GM12878 (cell line): Measurements from ENCODE around the gene ZNF839. TPM values are rescaled to one million over a fixed set of nuclear protein-coding genes. Genes with fewer than 3 reads are reported as not detected.

ENCODE experiments used
- ATAC-seq: fragments of 200-7000 bp; cut with Tn5 transposase; 3 replicates; pipeline ENCODE4 v1.9.1; 2020; ENCODE audit warnings: mild to moderate bottlenecking, moderate library complexity
- BruUV-seq: library from RNA; stranded (reverse); fragments of 400-500 nt; replicated peaks from 2 replicates; lab custom pipeline; 2021; lab: Mats Ljungman, UMichigan
- CTCF ChIA-PET: fragments of 300-600 bp; sonication (Branson Sonifier 250); formaldehyde crosslinking; extraction: SDS; loops from one replicate; lab custom pipeline; 2021; ENCODE audit warnings: inconsistent platforms; lab: Yijun Ruan, JAX
- POLR2A ChIA-PET: fragments of 350-600 bp; formaldehyde crosslinking; extraction: SDS; loops from one replicate; lab custom pipeline; 2021; ENCODE audit warnings: inconsistent platforms; lab: Charles Lee
- RAD21 ChIA-PET: fragments of 300-600 bp; sonication (Branson Sonifier 250); formaldehyde crosslinking; loops from one replicate; lab custom pipeline; 2023; ENCODE audit warnings: antibody characterized with exemption; ENCODE audit not compliant: unreplicated experiment; lab: Charles Lee
- SMC1A ChIA-PET: fragments of 300-600 bp; sonication (Branson Sonifier 250); formaldehyde crosslinking; loops from one replicate; lab custom pipeline; 2023; ENCODE audit not compliant: unreplicated experiment, uncharacterized antibody; lab: Charles Lee
- DNase-seq: peaks from one replicate; pipeline ENCODE4 v3.0.0-alpha.2; 2011; ENCODE audit warnings: low read depth, low spot score
- FAIRE-seq: peaks from 3 replicates; lab custom pipeline; 2011; peaks lifted over from hg19 to GRCh38; lab: Jason Lieb, UNC
- H2AFZ ChIP-seq: 2 replicates; pipeline ENCODE4 v1.6.0; 2011; ENCODE audit warnings: low read depth, low read length, control low read depth; ENCODE audit not compliant: control insufficient read depth
- H3K27ac ChIP-seq: 2 replicates; pipeline ENCODE4 v1.5.1; 2011; ENCODE audit warnings: control low read depth; ENCODE audit not compliant: control insufficient read depth, insufficient read depth
- H3K27me3 ChIP-seq, 2 experiments: replicated peaks in 1 of 2; 2 replicates each; pipeline versions ENCODE4 v1.6.0 to v1.6.1; 2011; ENCODE audit warnings: low read length in 1 of 2; ENCODE audit not compliant: control insufficient read depth in 2 of 2, insufficient read depth in 2 of 2
- H3K36me3 ChIP-seq, 2 experiments: 2 replicates each; pipeline ENCODE4 v1.5.1; 2011; ENCODE audit warnings: low read length in 1 of 2; ENCODE audit not compliant: control insufficient read depth in 2 of 2, insufficient read depth in 2 of 2
- H3K4me1 ChIP-seq: 2 replicates; pipeline ENCODE4 v1.6.1; 2011; ENCODE audit warnings: mild to moderate bottlenecking, low read length, moderate library complexity, mixed read lengths; ENCODE audit not compliant: control insufficient read depth, insufficient read depth
- H3K4me2 ChIP-seq: 2 replicates; pipeline ENCODE4 v1.6.0; 2011; ENCODE audit warnings: control low read depth; ENCODE audit not compliant: control insufficient read depth, insufficient read depth
- H3K4me3 ChIP-seq: fragments of 200-600 bp; sonication (generic); 2 replicates; pipeline ENCODE4 v1.5.1; 2016
- H3K79me2 ChIP-seq: 2 replicates; pipeline ENCODE4 v1.6.0; 2011; ENCODE audit warnings: low read length; ENCODE audit not compliant: control insufficient read depth, insufficient read depth
- H3K9ac ChIP-seq: 2 replicates; pipeline ENCODE4 v1.8.0; 2011; ENCODE audit warnings: low read length, control low read depth, mixed read lengths; ENCODE audit not compliant: control insufficient read depth, insufficient read depth
- H3K9me3 ChIP-seq: replicated peaks from 3 replicates; pipeline ENCODE4 v1.5.1; 2011; ENCODE audit warnings: mild to moderate bottlenecking, low read length; ENCODE audit not compliant: control insufficient read depth, insufficient read depth
- H4K20me1 ChIP-seq: 2 replicates; pipeline ENCODE4 v1.6.0; 2011; ENCODE audit not compliant: control insufficient read depth, insufficient read depth
- ATF7 ChIP-seq: fragments of 450-650 bp; IDR thresholded peaks from 2 replicates; pipeline ENCODE4 v1.6.1; 2016; ENCODE audit warnings: low read depth, mild to moderate bottlenecking
- CEBPB ChIP-seq, 2 experiments: fragments of 150-350 bp in 1 of 2; IDR thresholded peaks; 2 replicates each; pipeline ENCODE4 v1.6.1; 2012 to 2014; ENCODE audit warnings: low read depth in 2 of 2, low read length in 2 of 2, borderline replicate concordance in 1 of 2, inconsistent platforms in 1 of 2
- CHD4 ChIP-seq: fragments of 200-600 bp; sonication (generic); IDR thresholded peaks from 2 replicates; pipeline ENCODE4 v1.6.1; 2016; ENCODE audit warnings: mild to moderate bottlenecking
- MEF2A ChIP-seq: IDR thresholded peaks from 2 replicates; pipeline ENCODE4 v1.6.1; 2011; ENCODE audit warnings: low read depth, mild to moderate bottlenecking, low read length, moderate library complexity; ENCODE audit not compliant: insufficient read depth
- MYB ChIP-seq: fragments of 150-350 bp; IDR thresholded peaks from 2 replicates; pipeline ENCODE4 v1.6.1; 2014; ENCODE audit warnings: mild to moderate bottlenecking, low read depth, low read length, borderline replicate concordance
- NR2C2 ChIP-seq: IDR thresholded peaks from 2 replicates; pipeline ENCODE4 v1.6.1; 2011; ENCODE audit warnings: borderline replicate concordance, low read depth; ENCODE audit not compliant: control insufficient read depth, insufficient read length
- RAD51 ChIP-seq: fragments of 450-650 bp; IDR thresholded peaks from 2 replicates; pipeline ENCODE4 v1.6.1; 2016; ENCODE audit warnings: moderate library complexity, mild to moderate bottlenecking, inconsistent platforms
- RFX5 ChIP-seq: IDR thresholded peaks from 2 replicates; pipeline ENCODE4 v1.6.1; 2011; ENCODE audit warnings: low read depth, low read length, improper control_type of control experiment
- SMC3 ChIP-seq: IDR thresholded peaks from 2 replicates; pipeline ENCODE4 v1.6.1; 2011; ENCODE audit warnings: low read length, improper control_type of control experiment, borderline replicate concordance
- YY1 ChIP-seq: IDR thresholded peaks from 2 replicates; pipeline ENCODE4 v1.6.1; 2011; ENCODE audit warnings: low read depth, mild to moderate bottlenecking, low read length
- ZZZ3 ChIP-seq: IDR thresholded peaks from 2 replicates; pipeline ENCODE4 v1.6.1; 2011; ENCODE audit warnings: low read depth; ENCODE audit not compliant: control insufficient read depth, insufficient read length
- WGBS: methylation state at CpG from one replicate; pipeline ENCODE4 v1.1.6; 2016; ENCODE audit warnings: low lambda C conversion rate; ENCODE audit not compliant: insufficient replicate concordance, insufficient coverage; ENCODE audit errors: missing lambda C conversion rate; 5-methylcytosine and 5-hydroxymethylcytosine counted together
- in situ Hi-C: fragments of 300-500 bp; cut with MboI; formaldehyde crosslinking; loops from 9 replicates; pipeline ENCODE4 v1.14.3; 2018; ENCODE audit warnings: mixed read lengths
- intact Hi-C: fragments of 100-400 bp; cut with micrococcal nuclease; formaldehyde crosslinking; loops from one replicate; pipeline ENCODE4 v1.14.2; 2022; ENCODE audit not compliant: unreplicated experiment
- polyA plus RNA-seq, 11 experiments: library from polyadenylated mRNA; depleted of rRNA in 4 of 11; unstranded in 6 of 11; stranded (reverse) in 5 of 11; fragments of >200 nt; fragmentation: Nextera tagmentation in 4 of 11; fragmentation: Illumina TruSeq in 1 of 11; extraction: Ambion mirVana in 4 of 11; extraction: Trizol in 1 of 11; gene quantifications; 1 replicate in 1 of 11; 2 replicates in 10 of 11; pipeline versions ENCODE4 v1.2.1 to v1.2.3, GENCODE V29; 2011 to 2016; ENCODE audit warnings: inconsistent platforms in 2 of 11, missing spikeins in 2 of 11, low read depth in 1 of 11
- total RNA-seq, 4 experiments: library from RNA; depleted of rRNA in 3 of 4; stranded (reverse); fragments of >200 nt in 3 of 4; fragmentation: Illumina TruSeq in 1 of 4; extraction: Trizol in 1 of 4; gene quantifications; 2 replicates each; pipeline versions ENCODE4 v1.2.1 to v1.2.3, GENCODE V29; 2013 to 2021
- TF ChIP-seq, protein P1 (sequence below): fragments of 450-650 bp; IDR thresholded peaks from 2 replicates; pipeline ENCODE4 v1.6.1; 2017; ENCODE audit warnings: mild to moderate bottlenecking, low read depth, inconsistent platforms; ENCODE audit not compliant: poor library complexity, severe bottlenecking
- TF ChIP-seq, protein P2 (sequence below): fragments of 450-650 bp; IDR thresholded peaks from 2 replicates; pipeline ENCODE4 v1.6.1; 2016; ENCODE audit warnings: mild to moderate bottlenecking
- TF ChIP-seq, protein P3 (sequence below): fragments of 450-650 bp; IDR thresholded peaks from 2 replicates; pipeline ENCODE4 v1.6.1; 2017; ENCODE audit warnings: mild to moderate bottlenecking, moderate library complexity
- TF ChIP-seq, protein P4 (sequence below): fragments of 450-650 bp; IDR thresholded peaks from 2 replicates; pipeline ENCODE4 v1.6.1; 2014; ENCODE audit warnings: mild to moderate bottlenecking

ZNF839 gene
- total and polyA plus RNA-seq, 10 of the 15 experiments (the other 5 are each of a cell fraction or from before 2014, with no cell fraction given): 1.4 to 14.4 (median 8.6) TPM

DNA sequence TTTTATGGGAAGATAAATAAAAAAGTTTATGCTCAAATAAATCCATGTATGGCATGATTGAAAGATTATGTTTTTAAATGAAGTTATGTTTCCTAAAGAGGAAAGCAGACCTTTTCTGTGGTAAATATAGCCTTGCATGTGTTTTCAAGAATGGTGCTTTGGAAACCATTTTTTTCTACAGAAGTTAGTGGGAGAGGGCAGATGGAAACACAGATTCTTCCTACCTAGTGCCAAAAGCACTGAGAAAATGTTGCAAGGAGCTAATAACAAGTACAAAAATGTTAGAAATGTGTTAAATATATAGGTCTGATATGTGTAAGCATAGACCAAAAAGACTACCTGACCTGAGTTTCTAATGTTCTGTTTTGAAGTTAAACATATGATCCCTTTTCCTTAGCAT is 67.5 kb downstream of the ZNF839 start (continued):
- TF ChIP-seq, protein P1, sequence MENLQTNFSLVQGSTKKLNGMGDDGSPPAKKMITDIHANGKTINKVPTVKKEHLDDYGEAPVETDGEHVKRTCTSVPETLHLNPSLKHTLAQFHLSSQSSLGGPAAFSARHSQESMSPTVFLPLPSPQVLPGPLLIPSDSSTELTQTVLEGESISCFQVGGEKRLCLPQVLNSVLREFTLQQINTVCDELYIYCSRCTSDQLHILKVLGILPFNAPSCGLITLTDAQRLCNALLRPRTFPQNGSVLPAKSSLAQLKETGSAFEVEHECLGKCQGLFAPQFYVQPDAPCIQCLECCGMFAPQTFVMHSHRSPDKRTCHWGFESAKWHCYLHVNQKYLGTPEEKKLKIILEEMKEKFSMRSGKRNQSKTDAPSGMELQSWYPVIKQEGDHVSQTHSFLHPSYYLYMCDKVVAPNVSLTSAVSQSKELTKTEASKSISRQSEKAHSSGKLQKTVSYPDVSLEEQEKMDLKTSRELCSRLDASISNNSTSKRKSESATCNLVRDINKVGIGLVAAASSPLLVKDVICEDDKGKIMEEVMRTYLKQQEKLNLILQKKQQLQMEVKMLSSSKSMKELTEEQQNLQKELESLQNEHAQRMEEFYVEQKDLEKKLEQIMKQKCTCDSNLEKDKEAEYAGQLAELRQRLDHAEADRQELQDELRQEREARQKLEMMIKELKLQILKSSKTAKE: no peak
- TF ChIP-seq NR2C2: no peak
- no peak for TF ChIP-seq RAD51
- no peak for TF ChIP-seq RFX5
- no peak for TF ChIP-seq YY1
- TF ChIP-seq CHD4: no peak
- TF ChIP-seq MYB: no peak
- no peak for TF ChIP-seq MEF2A

DNA sequence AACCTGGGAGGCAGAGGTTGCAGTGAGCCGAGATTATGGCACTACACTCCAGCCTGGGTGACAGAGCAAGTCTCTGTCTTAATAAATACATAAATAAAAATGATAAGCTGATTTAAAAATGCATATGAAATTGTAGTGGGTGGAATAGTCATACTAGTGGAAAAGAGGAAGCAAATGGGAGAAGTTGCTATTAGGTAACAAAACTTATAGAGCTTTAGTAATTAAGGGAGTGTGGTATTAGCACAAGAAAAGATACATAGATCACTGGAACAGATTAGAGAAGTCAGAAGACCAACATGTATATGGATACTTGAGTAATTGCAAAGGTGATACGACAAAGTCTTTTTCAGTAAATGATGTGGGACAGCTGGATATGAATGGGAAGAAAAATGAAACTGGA is 69.7 kb downstream of the ZNF839 start:
- in situ Hi-C loops (no loop called here), intact Hi-C loops (no loop called here)
- Histone ChIP-seq H3K27me3 (no peaks in the 10 kb centered on the region), H4K20me1 (no peaks in the 10 kb centered on the region), H2AFZ (no peak overlapping the region), H3K4me1 (no peaks in the 10 kb centered on the region), H3K4me2 (no peak overlapping the region), H3K9ac (no peak overlapping the region), H3K9me3 (no peaks in the 10 kb centered on the region), H3K4me3 (no peak overlapping the region), H3K79me2 (no peaks in the 10 kb centered on the region), H3K27ac (no peak overlapping the region), H3K36me3 (no peaks in the 10 kb centered on the region; a peak in 1 of 4 replicates)
- ATAC-seq: no peak
- DNase-seq: no peak
- FAIRE-seq: no peak
- ChIA-PET RAD21 (interaction anchor here (1.1 kb wide), 1 partner anchor 10 kb away, joined by 4 read pairs; no protein-coding TSS in a partner anchor), CTCF (interaction anchor here (0.8 kb wide), 1 partner anchor 149 kb away, joined by 3 read pairs; no protein-coding TSS in a partner anchor), SMC1A (interaction anchor here (0.6 kb wide), 1 partner anchor 280 kb away, joined by 3 read pairs; no protein-coding TSS in a partner anchor), POLR2A (no interaction called here)
- WGBS: 100% methylated on average over 2 of the region's 2 CpGs
- BruUV-seq: no TSS peak
- TF ChIP-seq, protein P2, sequence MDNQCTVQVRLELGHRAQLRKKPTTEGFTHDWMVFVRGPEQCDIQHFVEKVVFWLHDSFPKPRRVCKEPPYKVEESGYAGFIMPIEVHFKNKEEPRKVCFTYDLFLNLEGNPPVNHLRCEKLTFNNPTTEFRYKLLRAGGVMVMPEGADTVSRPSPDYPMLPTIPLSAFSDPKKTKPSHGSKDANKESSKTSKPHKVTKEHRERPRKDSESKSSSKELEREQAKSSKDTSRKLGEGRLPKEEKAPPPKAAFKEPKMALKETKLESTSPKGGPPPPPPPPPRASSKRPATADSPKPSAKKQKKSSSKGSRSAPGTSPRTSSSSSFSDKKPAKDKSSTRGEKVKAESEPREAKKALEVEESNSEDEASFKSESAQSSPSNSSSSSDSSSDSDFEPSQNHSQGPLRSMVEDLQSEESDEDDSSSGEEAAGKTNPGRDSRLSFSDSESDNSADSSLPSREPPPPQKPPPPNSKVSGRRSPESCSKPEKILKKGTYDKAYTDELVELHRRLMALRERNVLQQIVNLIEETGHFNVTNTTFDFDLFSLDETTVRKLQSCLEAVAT: no peak
- TF ChIP-seq, protein P3, sequence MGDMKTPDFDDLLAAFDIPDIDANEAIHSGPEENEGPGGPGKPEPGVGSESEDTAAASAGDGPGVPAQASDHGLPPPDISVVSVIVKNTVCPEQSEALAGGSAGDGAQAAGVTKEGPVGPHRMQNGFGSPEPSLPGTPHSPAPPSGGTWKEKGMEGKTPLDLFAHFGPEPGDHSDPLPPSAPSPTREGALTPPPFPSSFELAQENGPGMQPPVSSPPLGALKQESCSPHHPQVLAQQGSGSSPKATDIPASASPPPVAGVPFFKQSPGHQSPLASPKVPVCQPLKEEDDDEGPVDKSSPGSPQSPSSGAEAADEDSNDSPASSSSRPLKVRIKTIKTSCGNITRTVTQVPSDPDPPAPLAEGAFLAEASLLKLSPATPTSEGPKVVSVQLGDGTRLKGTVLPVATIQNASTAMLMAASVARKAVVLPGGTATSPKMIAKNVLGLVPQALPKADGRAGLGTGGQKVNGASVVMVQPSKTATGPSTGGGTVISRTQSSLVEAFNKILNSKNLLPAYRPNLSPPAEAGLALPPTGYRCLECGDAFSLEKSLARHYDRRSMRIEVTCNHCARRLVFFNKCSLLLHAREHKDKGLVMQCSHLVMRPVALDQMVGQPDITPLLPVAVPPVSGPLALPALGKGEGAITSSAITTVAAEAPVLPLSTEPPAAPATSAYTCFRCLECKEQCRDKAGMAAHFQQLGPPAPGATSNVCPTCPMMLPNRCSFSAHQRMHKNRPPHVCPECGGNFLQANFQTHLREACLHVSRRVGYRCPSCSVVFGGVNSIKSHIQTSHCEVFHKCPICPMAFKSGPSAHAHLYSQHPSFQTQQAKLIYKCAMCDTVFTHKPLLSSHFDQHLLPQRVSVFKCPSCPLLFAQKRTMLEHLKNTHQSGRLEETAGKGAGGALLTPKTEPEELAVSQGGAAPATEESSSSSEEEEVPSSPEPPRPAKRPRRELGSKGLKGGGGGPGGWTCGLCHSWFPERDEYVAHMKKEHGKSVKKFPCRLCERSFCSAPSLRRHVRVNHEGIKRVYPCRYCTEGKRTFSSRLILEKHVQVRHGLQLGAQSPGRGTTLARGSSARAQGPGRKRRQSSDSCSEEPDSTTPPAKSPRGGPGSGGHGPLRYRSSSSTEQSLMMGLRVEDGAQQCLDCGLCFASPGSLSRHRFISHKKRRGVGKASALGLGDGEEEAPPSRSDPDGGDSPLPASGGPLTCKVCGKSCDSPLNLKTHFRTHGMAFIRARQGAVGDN: no peak
- no peak for TF ChIP-seq ZZZ3
- TF ChIP-seq SMC3: no peak
- TF ChIP-seq, protein P4, sequence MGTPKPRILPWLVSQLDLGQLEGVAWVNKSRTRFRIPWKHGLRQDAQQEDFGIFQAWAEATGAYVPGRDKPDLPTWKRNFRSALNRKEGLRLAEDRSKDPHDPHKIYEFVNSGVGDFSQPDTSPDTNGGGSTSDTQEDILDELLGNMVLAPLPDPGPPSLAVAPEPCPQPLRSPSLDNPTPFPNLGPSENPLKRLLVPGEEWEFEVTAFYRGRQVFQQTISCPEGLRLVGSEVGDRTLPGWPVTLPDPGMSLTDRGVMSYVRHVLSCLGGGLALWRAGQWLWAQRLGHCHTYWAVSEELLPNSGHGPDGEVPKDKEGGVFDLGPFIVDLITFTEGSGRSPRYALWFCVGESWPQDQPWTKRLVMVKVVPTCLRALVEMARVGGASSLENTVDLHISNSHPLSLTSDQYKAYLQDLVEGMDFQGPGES: no peak
- TF ChIP-seq CEBPB (IDR thresholded peaks at IDR 0.05; ENCODE audit: borderline replicate concordance in 1 of 2, low read depth in 2 of 2, low read length in 2 of 2): no peak
- no peak for TF ChIP-seq ATF7
